Nucleus accumbens (tissue), 56 donors: ENCODE data around the gene COL4A2.
"Not testable (repeated sequence)": the region's sequence is repeated elsewhere in the genome, so short reads cannot be mapped to it uniquely, and the experiment has no call there.

Experiments
- DNase-seq, 56 donors: peaks; one replicate each; lab custom pipeline; 2025; lab: John Stamatoyannopoulos, UW

COL4A2 gene

GRCh38 chr13:110447058-110447511 lies 140.0 kb downstream of the COL4A2 start:
- DNase-seq, result no peak

- DNase-seq, result no peak
Observed at GRCh38 chr13:110447801-110448200, 140.7 kb downstream of the COL4A2 start.

GRCh38 chr13:110448230-110448629 lies 141.1 kb downstream of the COL4A2 start:
- no peak for DNase-seq

GRCh38 chr13:110448677-110449076 lies 141.6 kb downstream of the COL4A2 start:
- DNase-seq, result no peak

GRCh38 chr13:110449219-110450015 lies 142.3 kb downstream of the COL4A2 start:
- DNase-seq, result no peak

- no peak for DNase-seq
Observed at GRCh38 chr13:110450016-110450900, 143.2 kb downstream of the COL4A2 start.

- DNase-seq, result no peak
Observed at GRCh38 chr13:110450941-110451730, 144.1 kb downstream of the COL4A2 start.

- DNase-seq, result not testable (repeated sequence)
Observed at GRCh38 chr13:110453091-110453490, 146.0 kb downstream of the COL4A2 start.

GRCh38 chr13:110453797-110454196 lies 146.7 kb downstream of the COL4A2 start:
- DNase-seq, result no peak

GRCh38 chr13:110454227-110454859 lies 147.3 kb downstream of the COL4A2 start:
- DNase-seq, result no peak

GRCh38 chr13:110454956-110455355 lies 147.9 kb downstream of the COL4A2 start:
- DNase-seq, result no peak

GRCh38 chr13:110455444-110455843 lies 148.4 kb downstream of the COL4A2 start:
- DNase-seq, result no peak

- peak in 53 of 56 donors; percentile 12 to 87 (median 55) for DNase-seq
Observed at GRCh38 chr13:110455941-110456340, 148.9 kb downstream of the COL4A2 start.

- DNase-seq, result no peak
Observed at GRCh38 chr13:110456550-110456949, 149.5 kb downstream of the COL4A2 start.

GRCh38 chr13:110457361-110457760 lies 150.3 kb downstream of the COL4A2 start:
- no peak for DNase-seq

- no peak for DNase-seq
Observed at GRCh38 chr13:110458017-110458416, 150.9 kb downstream of the COL4A2 start.

- no peak for DNase-seq
Observed at GRCh38 chr13:110458594-110459365, 151.7 kb downstream of the COL4A2 start.

- no peak for DNase-seq
Observed at GRCh38 chr13:110462091-110462490, 155.0 kb downstream of the COL4A2 start.

- DNase-seq, result no peak
Observed at GRCh38 chr13:110463156-110463555, 156.1 kb downstream of the COL4A2 start.
